BJ (cell line): ENCODE measurements around the gene HLX. TPM values are rescaled to one million over a fixed set of nuclear protein-coding genes. Genes with fewer than 3 reads are reported as not detected.

Experiments
- CTCF ChIA-PET: fragments of 350-600 bp; formaldehyde crosslinking; extraction: SDS; loops from one replicate; lab custom pipeline; 2021; ENCODE audit warnings: antibody characterized with exemption, inconsistent platforms; lab: Yijun Ruan, JAX
- POLR2A ChIA-PET: fragments of 300-600 bp; sonication (Branson Sonifier 250); formaldehyde crosslinking; extraction: SDS; loops from one replicate; lab custom pipeline; 2021; ENCODE audit warnings: antibody characterized with exemption; lab: Charles Lee
- DNase-seq: peaks from one replicate; pipeline ENCODE4 v3.0.0-alpha.2; 2011; ENCODE audit warnings: low read depth
- H3K27me3 ChIP-seq: 2 replicates; pipeline ENCODE4 v1.6.0; 2011; ENCODE audit warnings: low read length; ENCODE audit not compliant: control insufficient read depth, insufficient read depth
- H3K36me3 ChIP-seq: 2 replicates; pipeline ENCODE4 v1.5.1; 2011; ENCODE audit warnings: low read length; ENCODE audit not compliant: control insufficient read depth, insufficient read depth
- H3K4me3 ChIP-seq: 2 replicates; pipeline ENCODE4 v1.5.1; 2011; ENCODE audit warnings: low read depth, mild to moderate bottlenecking, control low read depth, low read length
- polyA plus RNA-seq: library from polyadenylated mRNA; depleted of rRNA; stranded (reverse); fragments of >200 nt; gene quantifications from 2 replicates; pipeline ENCODE4 v1.2.3, GENCODE V29; 2011
- TF ChIP-seq, protein P1 (sequence below): IDR thresholded peaks from 2 replicates; pipeline ENCODE4 v1.5.1; 2011; ENCODE audit warnings: low read depth, mild to moderate bottlenecking, control low read depth, inconsistent platforms, low read length, moderate library complexity; ENCODE audit not compliant: insufficient read depth

Gene HLX
- polyA plus RNA-seq, 1 experiment, result 4.2 TPM

DNA sequence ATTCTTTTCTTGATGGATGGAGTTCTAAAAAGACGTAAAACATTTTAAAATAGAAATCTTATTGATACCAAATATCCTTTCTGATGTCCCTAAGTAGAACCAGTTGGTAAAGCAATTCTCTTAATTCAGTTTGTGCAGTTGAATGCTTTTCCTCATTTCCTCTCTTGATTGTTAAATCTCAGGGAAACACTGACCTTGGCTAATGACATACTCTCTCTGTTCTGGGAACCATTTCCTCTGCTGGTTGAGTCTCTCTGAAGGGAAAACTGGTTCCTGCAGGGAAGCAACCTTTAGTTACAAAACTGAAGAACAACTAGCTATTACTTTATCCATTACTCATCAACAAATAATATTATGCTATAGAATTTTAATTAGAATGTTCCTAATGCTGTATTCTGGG is 36.7 kb downstream of the HLX start:
- Histone ChIP-seq H3K4me3 (no peak overlapping the region), H3K27me3 (no peaks in the 10 kb centered on the region), H3K36me3 (no peaks in the 10 kb centered on the region)
- no peak for DNase-seq
- POLR2A ChIA-PET, result no interaction called here
- TF ChIP-seq, protein P1, sequence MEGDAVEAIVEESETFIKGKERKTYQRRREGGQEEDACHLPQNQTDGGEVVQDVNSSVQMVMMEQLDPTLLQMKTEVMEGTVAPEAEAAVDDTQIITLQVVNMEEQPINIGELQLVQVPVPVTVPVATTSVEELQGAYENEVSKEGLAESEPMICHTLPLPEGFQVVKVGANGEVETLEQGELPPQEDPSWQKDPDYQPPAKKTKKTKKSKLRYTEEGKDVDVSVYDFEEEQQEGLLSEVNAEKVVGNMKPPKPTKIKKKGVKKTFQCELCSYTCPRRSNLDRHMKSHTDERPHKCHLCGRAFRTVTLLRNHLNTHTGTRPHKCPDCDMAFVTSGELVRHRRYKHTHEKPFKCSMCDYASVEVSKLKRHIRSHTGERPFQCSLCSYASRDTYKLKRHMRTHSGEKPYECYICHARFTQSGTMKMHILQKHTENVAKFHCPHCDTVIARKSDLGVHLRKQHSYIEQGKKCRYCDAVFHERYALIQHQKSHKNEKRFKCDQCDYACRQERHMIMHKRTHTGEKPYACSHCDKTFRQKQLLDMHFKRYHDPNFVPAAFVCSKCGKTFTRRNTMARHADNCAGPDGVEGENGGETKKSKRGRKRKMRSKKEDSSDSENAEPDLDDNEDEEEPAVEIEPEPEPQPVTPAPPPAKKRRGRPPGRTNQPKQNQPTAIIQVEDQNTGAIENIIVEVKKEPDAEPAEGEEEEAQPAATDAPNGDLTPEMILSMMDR, result no peak
- CTCF ChIA-PET, result interaction anchor here (0.6 to 2.3 kb wide), 2 partner anchors 9 to 44 kb away, joined by 3 to 6 read pairs; no protein-coding TSS in a partner anchor

DNA sequence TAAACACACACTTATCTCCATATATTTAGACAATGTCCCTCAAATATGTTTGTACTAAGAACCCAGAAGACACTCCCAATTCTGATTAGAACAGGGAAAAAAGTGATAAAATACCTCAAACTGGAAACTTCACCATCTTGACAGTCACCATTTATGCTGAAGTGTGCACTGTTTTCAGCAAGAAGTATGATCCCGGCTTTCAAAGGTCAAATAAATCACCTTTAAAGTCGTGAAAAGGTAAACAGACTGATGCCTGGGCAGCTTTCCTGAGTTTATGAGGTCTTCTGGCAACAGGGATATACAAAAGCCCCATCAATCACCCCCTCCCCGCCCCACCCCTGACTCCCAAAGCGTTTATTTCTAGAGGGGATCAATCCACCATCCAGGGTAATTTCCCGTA is 37.9 kb downstream of the HLX start:
- TF ChIP-seq, protein P1, result no peak
- ChIA-PET POLR2A (no interaction called here), CTCF (interaction anchor here (2.3 kb wide), 1 partner anchor 10 kb away, joined by 6 read pairs; no protein-coding TSS in a partner anchor)
- H3K4me3 ChIP-seq, result no peak overlapping the region
- H3K36me3 ChIP-seq, result no peaks in the 10 kb centered on the region
- no peaks in the 10 kb centered on the region for H3K27me3 ChIP-seq
- DNase-seq, result no peak

DNA sequence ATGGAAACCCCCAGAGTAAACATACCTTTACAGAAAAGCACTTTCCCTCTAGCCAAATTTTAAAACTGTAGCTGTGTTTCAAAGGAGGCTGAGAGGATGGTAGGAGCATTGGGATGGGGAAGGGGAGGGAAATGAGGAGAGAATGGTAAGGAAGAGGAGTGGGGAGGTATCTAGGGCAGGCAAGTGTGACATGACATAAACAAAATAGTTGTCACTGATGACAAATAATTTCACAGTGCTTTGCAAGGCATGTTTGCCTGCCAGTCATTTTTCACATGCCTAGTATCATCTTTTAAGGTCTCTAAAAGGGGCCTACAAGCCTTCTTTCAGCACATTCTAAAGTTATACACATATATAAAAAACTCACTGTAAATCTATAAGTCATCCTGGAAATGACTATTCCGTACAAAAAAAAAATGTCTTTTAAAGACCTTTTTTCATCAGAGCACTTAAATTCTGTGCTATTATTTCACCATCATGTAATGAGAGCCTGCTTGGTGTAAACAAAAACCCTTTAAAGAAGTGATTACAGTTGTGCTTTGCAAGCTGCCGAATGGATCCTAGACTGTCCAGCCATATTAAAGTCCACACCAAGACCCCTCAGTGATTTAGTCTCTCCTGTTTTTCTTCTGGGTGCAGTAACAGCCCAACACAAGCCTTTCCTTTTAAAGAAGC is 38.4 kb downstream of the HLX start:
- no peak for DNase-seq
- H3K4me3 ChIP-seq, result no peak overlapping the region
- POLR2A ChIA-PET, result no interaction called here
- CTCF ChIA-PET, result interaction anchor here (2.3 kb wide), 1 partner anchor 11 kb away, joined by 6 read pairs; no protein-coding TSS in a partner anchor
- TF ChIP-seq, protein P1, result no peak
- H3K27me3 ChIP-seq, result no peaks in the 10 kb centered on the region
- no peaks in the 10 kb centered on the region for H3K36me3 ChIP-seq

DNA sequence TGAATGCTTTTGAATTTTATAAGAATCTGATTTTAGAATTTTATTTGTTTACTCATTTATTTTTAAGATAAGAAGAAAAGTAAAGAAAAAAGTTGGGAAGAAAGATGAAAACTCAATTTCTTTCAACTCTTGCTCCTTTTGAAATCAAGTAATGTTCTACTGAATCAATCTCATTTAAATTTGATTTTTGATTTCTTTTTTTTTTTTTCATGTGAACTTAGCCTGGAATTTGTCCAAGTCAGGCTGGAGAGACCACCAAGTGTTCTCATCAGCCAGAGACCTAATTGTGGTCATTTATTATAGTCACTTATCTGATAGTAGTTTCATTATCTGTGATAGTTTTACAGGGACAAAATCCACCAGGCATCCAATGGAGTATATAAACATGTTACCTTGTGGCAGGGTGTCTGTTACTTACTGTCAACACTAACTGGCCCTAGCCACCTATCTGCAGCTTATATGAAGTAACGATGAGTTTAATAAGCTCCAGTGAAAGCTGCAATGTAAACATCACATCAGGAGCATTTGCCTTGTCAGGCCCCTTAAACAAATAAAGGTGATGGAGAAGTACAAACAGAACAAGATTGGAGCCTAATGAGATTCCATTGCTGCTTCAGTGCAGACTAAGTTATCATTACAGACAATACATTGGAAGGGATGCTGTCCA is 39.2 kb downstream of the HLX start:
- ChIA-PET CTCF (interaction anchor here (1.1 kb wide), 1 partner anchor 11 kb away, joined by 3 read pairs; no protein-coding TSS in a partner anchor), POLR2A (interaction anchor here (1.1 kb wide), 1 partner anchor 43 kb away, joined by 14 read pairs; no protein-coding TSS in a partner anchor)
- Histone ChIP-seq H3K36me3 (no peaks in the 10 kb centered on the region), H3K4me3 (no peak overlapping the region), H3K27me3 (no peaks in the 10 kb centered on the region)
- TF ChIP-seq, protein P1, result no peak
- no peak for DNase-seq

DNA sequence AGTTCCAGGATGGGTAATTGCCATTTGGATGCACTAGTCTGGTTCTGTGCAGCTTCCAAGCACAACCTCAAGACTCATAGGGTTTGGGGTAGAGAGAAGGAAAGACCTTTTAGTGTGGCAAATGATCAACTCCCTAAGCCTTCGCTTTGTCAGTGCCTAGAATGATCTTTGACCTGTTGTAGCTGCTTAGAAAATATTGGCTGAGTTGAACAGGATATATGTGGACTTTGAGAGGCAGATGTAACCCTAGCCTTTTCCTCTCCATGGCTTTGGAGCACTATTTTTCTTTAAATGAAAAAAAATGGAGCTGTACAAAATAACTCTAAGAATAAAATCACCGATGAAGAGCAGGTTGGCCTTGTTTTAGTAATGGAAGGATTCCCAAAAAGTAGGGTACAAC is 41.7 kb downstream of the HLX start:
- no peaks in the 10 kb centered on the region for H3K27me3 ChIP-seq
- CTCF ChIA-PET, result interaction anchor here (1.0 to 1.9 kb wide), 2 partner anchors 10 to 16 kb away, joined by 3 to 4 read pairs; no protein-coding TSS in a partner anchor
- DNase-seq, result no peak
- H3K4me3 ChIP-seq, result no peak overlapping the region
- TF ChIP-seq, protein P1, result no peak
- POLR2A ChIA-PET, result no interaction called here
- no peaks in the 10 kb centered on the region for H3K36me3 ChIP-seq
